ENCODE results near the gene METTL15.

DNA sequence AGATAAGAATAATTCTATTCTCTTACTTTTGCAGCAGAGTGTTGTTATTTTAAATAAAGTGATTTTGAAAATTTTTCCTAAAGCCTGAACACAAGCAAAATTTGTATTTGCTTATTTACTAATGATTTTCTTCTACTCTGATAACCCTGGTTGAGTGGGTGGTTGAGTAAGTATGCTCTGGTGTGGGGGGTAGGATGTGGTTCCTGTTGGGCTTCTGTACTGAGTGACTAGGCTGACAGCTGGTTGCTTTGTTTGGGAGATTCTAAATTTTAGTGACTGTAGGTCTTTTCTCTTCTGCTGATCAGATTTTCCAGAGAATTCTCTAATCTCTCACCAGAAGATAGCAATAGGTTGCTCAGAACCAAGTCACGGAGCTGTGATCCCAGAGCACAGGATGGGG is 61.6 kb downstream of the METTL15 start:
- TF ChIP-seq SP1 (IDR thresholded peaks at IDR 0.05) (no peak), FOXK2 (IDR thresholded peaks at IDR 0.05) (no peak)
